ENCODE results near the gene C10orf90. TPM values are rescaled to one million over a fixed set of nuclear protein-coding genes. Genes with fewer than 3 reads are reported as not detected.

The C10orf90 gene
- total and polyA plus RNA-seq, 9 donors = not detected

- no peaks in the 10 kb centered on the region for H3K4me1 ChIP-seq (ENCODE audit: insufficient read depth)
- H3K27ac ChIP-seq = no peak overlapping the region
- H3K27me3 ChIP-seq = no peaks in the 10 kb centered on the region
- no peak for DNase-seq
- no peak overlapping the region for H3K4me3 ChIP-seq
- intact Hi-C loops (cut with DNase I) = no loop called here
- H3K36me3 ChIP-seq = no peaks in the 10 kb centered on the region
- TF ChIP-seq EP300 (IDR thresholded peaks at IDR 0.05) (no peak), CTCF (IDR thresholded peaks at IDR 0.05) (no peak), POLR2A (IDR thresholded peaks at IDR 0.05) (no peak)
- H3K9me3 ChIP-seq = peaks cover 0 to 6% of the 10 kb centered on the region in 2 donors
- 78 to 89% (median 84%) methylated on average over 14 of the region's 14 CpGs for WGBS, 3 donors
Measured at GRCh38 chr10:126586128-126586527, 84.4 kb downstream of the C10orf90 start.

GRCh38 chr10:126585249-126586017 is 85.1 kb downstream of the C10orf90 start:
- WGBS, 3 donors = 66 to 71% (median 69%) methylated on average over 6 of the region's 6 CpGs
- peaks cover 0 to 6% of the 10 kb centered on the region in 2 donors for H3K9me3 ChIP-seq
- TF ChIP-seq POLR2A (IDR thresholded peaks at IDR 0.05) (no peak), EP300 (IDR thresholded peaks at IDR 0.05) (no peak), CTCF (IDR thresholded peaks at IDR 0.05) (no peak)

GRCh38 chr10:126584836-126585235 is 85.7 kb downstream of the C10orf90 start:
- 42 to 63% (median 52%) methylated on average over 3 of the region's 3 CpGs for WGBS, 3 donors
- intact Hi-C loops (cut with DNase I) = no loop called here
- no peaks in the 10 kb centered on the region for H3K4me1 ChIP-seq (ENCODE audit: insufficient read depth)

More at GRCh38 chr10:126585249-126586017, 85.1 kb downstream of the C10orf90 start:
- Histone ChIP-seq H3K36me3 (no peaks in the 10 kb centered on the region), H3K4me3 (no peak overlapping the region), H3K27me3 (no peaks in the 10 kb centered on the region), H3K27ac (no peak overlapping the region), H3K4me1 (ENCODE audit: insufficient read depth) (no peaks in the 10 kb centered on the region)
- DNase-seq = no peak
- intact Hi-C loops (cut with DNase I) = no loop called here

GRCh38 chr10:126583552-126584200 is 86.8 kb downstream of the C10orf90 start:
- no peak overlapping the region for H3K27ac ChIP-seq
- H3K4me3 ChIP-seq = no peak overlapping the region
- H3K36me3 ChIP-seq = no peaks in the 10 kb centered on the region
- 33 to 48% (median 40%) methylated on average over 6 of the region's 6 CpGs for WGBS, 3 donors
- no peak for DNase-seq
- peaks cover 0 to 6% of the 10 kb centered on the region in 2 donors for H3K9me3 ChIP-seq
- H3K4me1 ChIP-seq (ENCODE audit: insufficient read depth) = no peaks in the 10 kb centered on the region
- TF ChIP-seq POLR2A (IDR thresholded peaks at IDR 0.05) (no peak), EP300 (IDR thresholded peaks at IDR 0.05) (no peak), CTCF (IDR thresholded peaks at IDR 0.05) (no peak)
- H3K27me3 ChIP-seq = no peaks in the 10 kb centered on the region
- intact Hi-C loops (cut with DNase I) = no loop called here

More at GRCh38 chr10:126584836-126585235, 85.7 kb downstream of the C10orf90 start:
- no peaks in the 10 kb centered on the region for H3K27me3 ChIP-seq
- DNase-seq = no peak
- no peak overlapping the region for H3K27ac ChIP-seq
- no peaks in the 10 kb centered on the region for H3K36me3 ChIP-seq
- H3K9me3 ChIP-seq = peaks cover 0 to 6% of the 10 kb centered on the region in 2 donors
- no peak for TF ChIP-seq EP300 (IDR thresholded peaks at IDR 0.05)
- no peak for TF ChIP-seq POLR2A (IDR thresholded peaks at IDR 0.05)
- no peak for TF ChIP-seq CTCF (IDR thresholded peaks at IDR 0.05)
- no peak overlapping the region for H3K4me3 ChIP-seq

Measured in ovary (tissue), 9 donors.